ENCODE results near the gene ADO.

The ADO gene

GRCh38 chr10:62850646-62851045 is 46.1 kb downstream of the ADO start:
- no peak for DNase-seq (ENCODE audit: extremely low read depth, low read depth)
- no peak overlapping the region for H3K4me3 ChIP-seq (replicated peaks; ENCODE audit: low read depth, low read length)
- TF ChIP-seq, protein P1, sequence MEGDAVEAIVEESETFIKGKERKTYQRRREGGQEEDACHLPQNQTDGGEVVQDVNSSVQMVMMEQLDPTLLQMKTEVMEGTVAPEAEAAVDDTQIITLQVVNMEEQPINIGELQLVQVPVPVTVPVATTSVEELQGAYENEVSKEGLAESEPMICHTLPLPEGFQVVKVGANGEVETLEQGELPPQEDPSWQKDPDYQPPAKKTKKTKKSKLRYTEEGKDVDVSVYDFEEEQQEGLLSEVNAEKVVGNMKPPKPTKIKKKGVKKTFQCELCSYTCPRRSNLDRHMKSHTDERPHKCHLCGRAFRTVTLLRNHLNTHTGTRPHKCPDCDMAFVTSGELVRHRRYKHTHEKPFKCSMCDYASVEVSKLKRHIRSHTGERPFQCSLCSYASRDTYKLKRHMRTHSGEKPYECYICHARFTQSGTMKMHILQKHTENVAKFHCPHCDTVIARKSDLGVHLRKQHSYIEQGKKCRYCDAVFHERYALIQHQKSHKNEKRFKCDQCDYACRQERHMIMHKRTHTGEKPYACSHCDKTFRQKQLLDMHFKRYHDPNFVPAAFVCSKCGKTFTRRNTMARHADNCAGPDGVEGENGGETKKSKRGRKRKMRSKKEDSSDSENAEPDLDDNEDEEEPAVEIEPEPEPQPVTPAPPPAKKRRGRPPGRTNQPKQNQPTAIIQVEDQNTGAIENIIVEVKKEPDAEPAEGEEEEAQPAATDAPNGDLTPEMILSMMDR (IDR thresholded peaks at IDR 0.05; ENCODE audit: low read depth, low read length, missing control alignments): no peak

DNA sequence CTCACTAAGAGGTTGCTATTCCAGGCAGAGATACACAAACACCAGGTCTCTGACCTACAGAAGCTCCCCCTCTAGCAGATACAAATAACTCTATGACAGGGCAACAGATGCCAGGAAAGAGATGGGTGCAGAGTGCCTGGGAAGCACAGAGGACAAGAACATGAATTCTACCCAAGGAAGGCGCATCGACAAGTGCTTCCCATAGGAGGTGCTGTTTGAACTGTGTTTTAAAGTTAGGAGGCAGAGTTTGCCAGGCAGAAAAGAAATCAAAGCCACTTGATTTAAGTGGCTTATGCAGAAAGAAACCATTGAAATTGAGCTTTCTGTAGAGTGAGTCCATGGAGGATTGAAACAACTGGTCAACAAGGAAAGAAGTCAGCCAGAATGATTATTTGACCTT is 46.9 kb downstream of the ADO start:
- no peak for DNase-seq (ENCODE audit: extremely low read depth, low read depth)
- TF ChIP-seq, protein P1 (IDR thresholded peaks at IDR 0.05; ENCODE audit: low read depth, low read length, missing control alignments): peak; percentile 38
- no peak overlapping the region for H3K4me3 ChIP-seq (replicated peaks; ENCODE audit: low read depth, low read length)

DNA sequence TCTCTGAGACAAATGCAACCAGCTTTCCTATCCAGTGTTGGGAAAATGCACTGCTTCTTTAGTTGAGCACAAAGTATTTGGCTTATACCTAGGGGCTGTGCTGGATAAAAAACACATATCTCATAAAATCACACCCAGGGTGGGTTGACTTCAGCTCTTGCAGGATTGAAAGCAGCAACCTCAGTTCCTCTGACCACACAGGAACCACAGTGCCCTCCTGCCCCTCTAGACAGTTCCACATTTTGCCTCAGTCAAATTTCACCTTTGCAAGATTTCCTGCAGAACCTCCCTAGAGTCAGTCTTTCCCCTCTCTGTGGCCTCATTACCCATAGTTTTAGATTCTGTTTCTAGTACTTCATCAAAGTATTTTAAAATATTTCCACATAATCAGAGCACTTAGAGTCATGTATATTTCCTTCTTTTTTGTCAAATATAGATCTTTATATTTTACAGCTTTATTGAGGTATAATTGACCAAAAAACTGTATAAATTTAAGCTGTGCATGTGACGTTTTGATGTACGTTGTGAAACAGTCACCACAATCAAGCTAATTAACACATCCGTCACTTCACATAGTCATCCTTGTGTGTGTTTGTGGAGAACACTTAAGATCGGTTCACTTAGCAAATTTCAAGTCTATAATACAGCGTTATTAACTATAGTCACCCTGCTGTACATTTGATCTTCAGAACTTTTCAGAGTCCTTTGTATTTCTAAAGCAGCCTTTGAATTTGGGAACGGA is 48.6 kb downstream of the ADO start:
- H3K4me3 ChIP-seq (replicated peaks; ENCODE audit: low read depth, low read length): no peak overlapping the region
- TF ChIP-seq, protein P1 (IDR thresholded peaks at IDR 0.05; ENCODE audit: low read depth, low read length, missing control alignments): no peak
- DNase-seq (ENCODE audit: extremely low read depth, low read depth): no peak

- TF ChIP-seq, protein P1 (IDR thresholded peaks at IDR 0.05; ENCODE audit: low read depth, low read length, missing control alignments): no peak
- no peak overlapping the region for H3K4me3 ChIP-seq (replicated peaks; ENCODE audit: low read depth, low read length)
- no peak for DNase-seq (ENCODE audit: extremely low read depth, low read depth)
Observed at GRCh38 chr10:62853710-62854109, 49.2 kb downstream of the ADO start.

DNA sequence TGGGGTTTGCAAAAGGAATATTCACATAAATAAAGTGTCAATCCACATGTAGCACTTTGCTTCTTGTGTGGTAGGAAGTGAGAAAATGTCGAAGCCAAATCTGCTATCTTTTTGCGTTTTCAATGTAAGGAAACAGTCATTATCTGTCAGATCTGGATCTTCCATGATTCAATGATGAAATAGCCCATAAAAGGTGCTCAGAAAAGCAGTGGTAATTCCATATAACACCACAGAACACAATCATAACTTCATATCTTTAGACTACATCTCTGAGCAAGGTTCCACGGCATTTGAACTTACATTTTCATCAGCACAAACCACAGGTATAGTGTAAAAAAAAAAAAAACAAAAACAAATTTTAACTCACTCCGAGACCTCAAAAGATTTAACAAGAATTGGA is 51.5 kb downstream of the ADO start:
- H3K4me3 ChIP-seq (replicated peaks; ENCODE audit: low read depth, low read length): no peak overlapping the region
- TF ChIP-seq, protein P1 (IDR thresholded peaks at IDR 0.05; ENCODE audit: low read depth, low read length, missing control alignments): no peak
- no peak for DNase-seq (ENCODE audit: extremely low read depth, low read depth)

Measured in HFF-Myc (cell line).